Esophagus squamous epithelium (tissue), 4 donors: Measurements from ENCODE around the gene NAV3.

ENCODE experiments used
- CTCF ChIP-seq, 6 experiments: fragments of 450-650 bp in 4 of 6; fragments of 200-600 bp in 2 of 6; sonication (generic) in 2 of 6; IDR thresholded peaks; one replicate each; pipeline ENCODE4 v1.5.1; 2016 to 2019; ENCODE audit warnings: antibody characterized with exemption in 6 of 6, mild to moderate bottlenecking in 4 of 6, moderate library complexity in 4 of 6
- POLR2A ChIP-seq, 4 donors: fragments of 450-650 bp; IDR thresholded peaks; one replicate each; pipeline ENCODE4 v1.6.1; 2017; ENCODE audit warnings: antibody characterized with exemption in 4 of 4, mild to moderate bottlenecking in 4 of 4, moderate library complexity in 3 of 4

DNA sequence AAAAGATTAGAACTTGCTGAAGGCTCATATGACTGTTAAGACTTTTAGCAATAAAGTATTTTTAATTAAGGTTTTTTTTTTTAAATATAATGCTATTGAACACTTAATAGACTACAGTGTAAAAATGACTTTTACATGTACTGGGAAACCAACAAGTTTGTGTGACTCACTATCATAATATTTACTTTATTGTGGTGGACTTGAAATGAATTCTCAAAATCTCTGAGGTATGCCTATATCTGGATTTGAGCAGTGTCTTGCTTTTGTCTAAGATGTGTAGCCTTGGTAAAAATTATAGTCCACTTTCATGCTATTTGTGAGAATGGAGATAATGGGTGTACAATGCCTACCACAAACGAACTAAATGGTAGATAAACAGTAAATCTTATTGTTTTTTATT is 33.9 kb upstream of the NAV3 start:
- no peak for TF ChIP-seq CTCF (IDR thresholded peaks at IDR 0.05)
- no peak for TF ChIP-seq POLR2A (IDR thresholded peaks at IDR 0.05)
